ENCODE data around the gene CCDC141. TPM values are rescaled to one million over a fixed set of nuclear protein-coding genes. Genes with fewer than 3 reads are reported as not detected.
"Not testable (repeated sequence)": the region's sequence is repeated elsewhere in the genome, so short reads cannot be mapped to it uniquely, and the experiment has no call there.

Gene CCDC141
- total and polyA plus RNA-seq, 2 experiments from 2014 or later = 11.7 to 13.4 TPM

- not testable (repeated sequence) for DNase-seq (ENCODE audit: low spot score); H2AFZ ChIP-seq; H3K27me3 Mint-ChIP-seq (ENCODE audit: insufficient read depth, low read depth, poor library complexity); H3F3A ChIP-seq (replicated peaks; ENCODE audit: low read depth); ATAC-seq; H3K4me3 Mint-ChIP-seq; H3K27ac Mint-ChIP-seq; H3K4me2 ChIP-seq; H3K4me1 ChIP-seq (ENCODE audit: insufficient read depth); H3K27me3 ChIP-seq (ENCODE audit: insufficient read depth); H3K27ac ChIP-seq (ENCODE audit: low read depth); H3K36me3 ChIP-seq (ENCODE audit: insufficient read depth); H3K4me1 Mint-ChIP-seq; H3K9me2 ChIP-seq (ENCODE audit: insufficient read depth); H3K4me3 ChIP-seq; H4K20me1 ChIP-seq (replicated peaks; ENCODE audit: insufficient read depth)
- Mint-ChIP-seq H3K9me3 (peaks cover 20% of the 10 kb centered on the region), H3K36me3 (ENCODE audit: low read depth) (peaks cover 19% of the 10 kb centered on the region; the same call in 2 of the 3 replicates)
- peaks cover 24% of the 10 kb centered on the region; the same call in 1 of the 2 replicates for H3K79me2 ChIP-seq (replicated peaks; ENCODE audit: insufficient read depth)
Observed at GRCh38 chr2:179014189-179014588, 35.7 kb downstream of the CCDC141 start.

GRCh38 chr2:179005976-179006375 lies 44.0 kb downstream of the CCDC141 start:
- no peaks in the 10 kb centered on the region for H3K4me1 Mint-ChIP-seq
- H3K9me2 ChIP-seq (ENCODE audit: insufficient read depth) = peaks cover 8% of the 10 kb centered on the region; the same call in 1 of the 2 replicates
- H3K27ac ChIP-seq (ENCODE audit: low read depth) = no peak overlapping the region
- no peaks in the 10 kb centered on the region for H3K4me1 ChIP-seq (ENCODE audit: insufficient read depth)
- no peaks in the 10 kb centered on the region for H4K20me1 ChIP-seq (replicated peaks; ENCODE audit: insufficient read depth)
- peaks cover 12% of the 10 kb centered on the region; the same call in 1 of the 2 replicates for H3K79me2 ChIP-seq (replicated peaks; ENCODE audit: insufficient read depth)
- no peaks in the 10 kb centered on the region for H3K27me3 Mint-ChIP-seq (ENCODE audit: insufficient read depth, low read depth, poor library complexity)
- H3K36me3 Mint-ChIP-seq (ENCODE audit: low read depth) = 0 out of 3 replicates have a peak, but pooled peaks cover 4% of the 10 kb centered on the region
- H3F3A ChIP-seq (replicated peaks; ENCODE audit: low read depth) = no peaks in the 10 kb centered on the region
- no peaks in the 10 kb centered on the region for H3K27me3 ChIP-seq (ENCODE audit: insufficient read depth)
- no peak overlapping the region for H3K4me3 ChIP-seq
- no peak overlapping the region for H2AFZ ChIP-seq
- no peak overlapping the region; the same call in 1 of the 2 replicates for H3K27ac Mint-ChIP-seq
- no peak overlapping the region for H3K4me2 ChIP-seq
- ATAC-seq = no peak
- no peaks in the 10 kb centered on the region for H3K36me3 ChIP-seq (ENCODE audit: insufficient read depth)
- peaks cover 4% of the 10 kb centered on the region; the same call in 1 of the 3 replicates for H3K9me3 Mint-ChIP-seq
- DNase-seq (ENCODE audit: low spot score) = no peak
- H3K4me3 Mint-ChIP-seq = no peak overlapping the region
- TF ChIP-seq CREB1 (CRISPR knock-in tag; IDR thresholded peaks at IDR 0.05; ENCODE audit: low read depth) (no peak), JUNB (IDR thresholded peaks at IDR 0.05; ENCODE audit: unreplicated experiment) (no peak), NANOG (IDR thresholded peaks at IDR 0.05; ENCODE audit: borderline replicate concordance) (no peak), ZNF462 (CRISPR knock-in tag; IDR thresholded peaks at IDR 0.05) (no peak), EZH2phosphoT487 (IDR thresholded peaks at IDR 0.05; ENCODE audit: unreplicated experiment) (no peak), CTCF (conservative IDR thresholded peaks at IDR 0.05; ENCODE audit: low read depth in 2 of 2) (no peak), ETS1 (IDR thresholded peaks at IDR 0.05) (no peak), EZH2 (IDR thresholded peaks at IDR 0.05; ENCODE audit: low read depth, unreplicated experiment) (no peak), POLR2AphosphoS5 (IDR thresholded peaks at IDR 0.05; ENCODE audit: low read depth) (no peak), ZNF114 (CRISPR knock-in tag; IDR thresholded peaks at IDR 0.05) (no peak)

Data from GM23338 (cell line).